Neural cell (in vitro differentiated cells): ENCODE data around the gene SUCLG2. TPM values are rescaled to one million over a fixed set of nuclear protein-coding genes. Genes with fewer than 3 reads are reported as not detected.

ENCODE experiments used
- H2AFZ ChIP-seq: fragments of 200-600, 300-800 bp; sonication (generic), shearing (Covaris generic); 2 replicates; pipeline ENCODE4 v1.6.0; 2014; ENCODE audit warnings: low read depth, mild to moderate bottlenecking, antibody characterized with exemption, low read length, moderate library complexity
- H3F3A ChIP-seq: fragments of 200-600 bp; shearing (Covaris generic); 2 replicates; pipeline ENCODE4 v1.6.1; 2016; ENCODE audit warnings: mild to moderate bottlenecking, moderate library complexity, mixed read lengths, antibody characterized with exemption, low read length; ENCODE audit not compliant: insufficient read depth, poor library complexity, severe bottlenecking
- H3K27ac ChIP-seq: fragments of 200-600, 300-800 bp; sonication (generic), shearing (Covaris generic); 2 replicates; pipeline ENCODE4 v1.5.1; 2014; ENCODE audit warnings: mild to moderate bottlenecking, low read length, moderate library complexity
- H3K27me3 ChIP-seq: fragments of 300-800, 200-600 bp; sonication (generic), shearing (Covaris generic); 2 replicates; pipeline ENCODE4 v1.6.0; 2014; ENCODE audit warnings: mild to moderate bottlenecking, low read depth, low read length, moderate library complexity; ENCODE audit not compliant: insufficient read depth
- H3K36me3 ChIP-seq: fragments of 300-800, 200-600 bp; sonication (generic), shearing (Covaris generic); 2 replicates; pipeline ENCODE4 v1.5.1; 2014; ENCODE audit warnings: mild to moderate bottlenecking, antibody characterized with exemption, low read length, moderate library complexity; ENCODE audit not compliant: insufficient read depth
- H3K4me2 ChIP-seq: fragments of 300-800, 200-600 bp; sonication (generic), shearing (Covaris generic); 2 replicates; pipeline ENCODE4 v1.6.0; 2014; ENCODE audit warnings: mild to moderate bottlenecking, low read length
- H3K4me3 ChIP-seq: fragments of 300-800, 200-600 bp; sonication (generic), shearing (Covaris generic); 2 replicates; pipeline ENCODE4 v1.5.1; 2014; ENCODE audit warnings: mild to moderate bottlenecking, low read length, moderate library complexity
- H3K79me2 ChIP-seq: fragments of 200-600 bp; shearing (Covaris generic); replicated peaks from 2 replicates; pipeline ENCODE4 v1.6.0; 2014; ENCODE audit warnings: mild to moderate bottlenecking, low read length, moderate library complexity; ENCODE audit not compliant: insufficient read depth
- H3K9ac ChIP-seq: fragments of 300-800, 200-600 bp; sonication (generic), shearing (Covaris generic); 2 replicates; pipeline ENCODE4 v1.6.1; 2016; ENCODE audit warnings: mild to moderate bottlenecking, low read length, mixed read lengths
- H3K9me2 ChIP-seq: fragments of 200-600 bp; shearing (Covaris generic); 2 replicates; pipeline ENCODE4 v1.6.1; 2016; ENCODE audit warnings: mild to moderate bottlenecking, low read length, mixed read lengths; ENCODE audit not compliant: insufficient read depth
- H3K9me3 ChIP-seq: fragments of 200-600, 300-800 bp; sonication (generic), shearing (Covaris generic); 2 replicates; pipeline ENCODE4 v1.6.1; 2016; ENCODE audit warnings: mild to moderate bottlenecking, mixed run types, low read length, moderate library complexity, mixed read lengths
- H4K20me1 ChIP-seq: fragments of 200-600 bp; shearing (Covaris generic); 2 replicates; pipeline ENCODE4 v1.6.1; 2016; ENCODE audit warnings: mild to moderate bottlenecking, mixed run types; ENCODE audit not compliant: insufficient read depth
- EP300 ChIP-seq: fragments of 450-650 bp; conservative IDR thresholded peaks from 2 replicates; pipeline ENCODE4 v1.6.1; 2014; ENCODE audit warnings: antibody characterized with exemption, mild to moderate bottlenecking, moderate library complexity; ENCODE audit not compliant: poor library complexity, severe bottlenecking
- EZH2 ChIP-seq: fragments of 200-600, 300-800 bp; shearing (Covaris generic), sonication (generic); IDR thresholded peaks from 2 replicates; pipeline ENCODE4 v1.6.1; 2014; ENCODE audit warnings: antibody characterized with exemption, low read length, borderline replicate concordance, mild to moderate bottlenecking; ENCODE audit not compliant: insufficient read depth, poor library complexity, severe bottlenecking
- MXI1 ChIP-seq: fragments of 450-650 bp; conservative IDR thresholded peaks from 2 replicates; pipeline ENCODE4 v1.6.1; 2014; ENCODE audit warnings: antibody characterized with exemption, mild to moderate bottlenecking; ENCODE audit not compliant: poor library complexity, severe bottlenecking
- POLR2AphosphoS5 ChIP-seq: IDR thresholded peaks from 2 replicates; pipeline ENCODE4 v1.6.1; 2012
- RAD21 ChIP-seq: fragments of 450-650 bp; conservative IDR thresholded peaks from 2 replicates; pipeline ENCODE4 v1.6.1; 2014; ENCODE audit warnings: antibody characterized with exemption, mild to moderate bottlenecking, moderate library complexity
- SMC3 ChIP-seq: fragments of 450-650 bp; conservative IDR thresholded peaks from 2 replicates; pipeline ENCODE4 v1.6.1; 2014; ENCODE audit warnings: antibody characterized with exemption, mild to moderate bottlenecking, moderate library complexity; ENCODE audit not compliant: poor library complexity
- TAF1 ChIP-seq: IDR thresholded peaks from 2 replicates; pipeline ENCODE4 v1.6.1; 2012; ENCODE audit warnings: low read depth
- polyA plus RNA-seq: library from polyadenylated mRNA; depleted of rRNA; stranded (reverse); fragments of >200 nt; gene quantifications from 2 replicates; pipeline ENCODE4 v1.2.3, GENCODE V29; 2014
- TF ChIP-seq, protein P1 (sequence below): IDR thresholded peaks from 2 replicates; pipeline ENCODE4 v1.6.1; 2012; ENCODE audit warnings: borderline replicate concordance
- TF ChIP-seq, protein P2 (sequence below): fragments of 450-650 bp; IDR thresholded peaks from 2 replicates; pipeline ENCODE4 v1.5.1; 2014; ENCODE audit warnings: antibody characterized with exemption, mild to moderate bottlenecking, moderate library complexity; ENCODE audit not compliant: poor library complexity, severe bottlenecking

SUCLG2 gene
- polyA plus RNA-seq, 1 donor from 2014 or later: 0.15 TPM

DNA sequence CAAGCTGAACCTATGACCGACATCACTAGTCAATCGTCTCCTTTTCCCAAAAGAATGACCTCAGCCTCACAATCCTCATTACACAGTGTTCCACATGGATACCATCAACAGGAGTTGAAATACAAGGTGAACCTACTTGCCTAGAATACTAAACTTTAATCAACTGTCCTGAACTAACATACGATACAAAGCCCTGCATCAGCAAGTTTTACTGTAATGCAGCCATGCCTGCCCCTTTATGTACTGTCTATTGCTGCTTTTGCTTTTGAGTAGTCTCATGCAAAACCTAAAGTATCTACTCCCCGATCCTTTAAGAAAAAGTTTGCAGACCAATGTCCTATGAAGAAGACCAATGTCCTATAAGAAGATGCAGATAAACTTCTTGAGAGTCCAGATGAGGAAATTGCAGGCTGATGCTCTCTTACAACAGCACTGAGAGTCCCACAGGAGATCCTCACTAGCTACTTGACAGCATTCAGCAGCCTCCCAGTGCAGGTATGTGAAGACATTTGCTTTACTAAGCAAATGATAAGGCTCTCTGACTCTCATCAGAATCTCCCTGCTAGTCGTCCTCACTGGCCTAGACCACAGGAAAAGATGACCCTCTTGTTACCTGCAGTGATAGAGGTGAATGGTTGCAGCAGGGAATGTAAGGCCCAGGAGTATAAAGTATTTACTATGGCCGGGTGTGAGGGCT lies 23.6 kb downstream of the SUCLG2 start:
- H3K36me3 ChIP-seq: no peaks in the 10 kb centered on the region
- no peaks in the 10 kb centered on the region for H3F3A ChIP-seq
- H3K9me2 ChIP-seq: no peaks in the 10 kb centered on the region
- no peaks in the 10 kb centered on the region for H3K9me3 ChIP-seq
- no peaks in the 10 kb centered on the region for H3K27me3 ChIP-seq
- no peaks in the 10 kb centered on the region for H4K20me1 ChIP-seq
- H3K27ac ChIP-seq: no peak overlapping the region
- H3K79me2 ChIP-seq: no peaks in the 10 kb centered on the region
- H2AFZ ChIP-seq: no peak overlapping the region
- H3K4me2 ChIP-seq: no peak overlapping the region
- H3K4me3 ChIP-seq: no peak overlapping the region
- no peak overlapping the region for H3K9ac ChIP-seq
- TF ChIP-seq MXI1: no peak
- TF ChIP-seq TAF1: no peak
- no peak for TF ChIP-seq EP300
- TF ChIP-seq RAD21: no peak
- no peak for TF ChIP-seq SMC3
- TF ChIP-seq, protein P1, sequence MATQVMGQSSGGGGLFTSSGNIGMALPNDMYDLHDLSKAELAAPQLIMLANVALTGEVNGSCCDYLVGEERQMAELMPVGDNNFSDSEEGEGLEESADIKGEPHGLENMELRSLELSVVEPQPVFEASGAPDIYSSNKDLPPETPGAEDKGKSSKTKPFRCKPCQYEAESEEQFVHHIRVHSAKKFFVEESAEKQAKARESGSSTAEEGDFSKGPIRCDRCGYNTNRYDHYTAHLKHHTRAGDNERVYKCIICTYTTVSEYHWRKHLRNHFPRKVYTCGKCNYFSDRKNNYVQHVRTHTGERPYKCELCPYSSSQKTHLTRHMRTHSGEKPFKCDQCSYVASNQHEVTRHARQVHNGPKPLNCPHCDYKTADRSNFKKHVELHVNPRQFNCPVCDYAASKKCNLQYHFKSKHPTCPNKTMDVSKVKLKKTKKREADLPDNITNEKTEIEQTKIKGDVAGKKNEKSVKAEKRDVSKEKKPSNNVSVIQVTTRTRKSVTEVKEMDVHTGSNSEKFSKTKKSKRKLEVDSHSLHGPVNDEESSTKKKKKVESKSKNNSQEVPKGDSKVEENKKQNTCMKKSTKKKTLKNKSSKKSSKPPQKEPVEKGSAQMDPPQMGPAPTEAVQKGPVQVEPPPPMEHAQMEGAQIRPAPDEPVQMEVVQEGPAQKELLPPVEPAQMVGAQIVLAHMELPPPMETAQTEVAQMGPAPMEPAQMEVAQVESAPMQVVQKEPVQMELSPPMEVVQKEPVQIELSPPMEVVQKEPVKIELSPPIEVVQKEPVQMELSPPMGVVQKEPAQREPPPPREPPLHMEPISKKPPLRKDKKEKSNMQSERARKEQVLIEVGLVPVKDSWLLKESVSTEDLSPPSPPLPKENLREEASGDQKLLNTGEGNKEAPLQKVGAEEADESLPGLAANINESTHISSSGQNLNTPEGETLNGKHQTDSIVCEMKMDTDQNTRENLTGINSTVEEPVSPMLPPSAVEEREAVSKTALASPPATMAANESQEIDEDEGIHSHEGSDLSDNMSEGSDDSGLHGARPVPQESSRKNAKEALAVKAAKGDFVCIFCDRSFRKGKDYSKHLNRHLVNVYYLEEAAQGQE: no peak
- TF ChIP-seq, protein P2, sequence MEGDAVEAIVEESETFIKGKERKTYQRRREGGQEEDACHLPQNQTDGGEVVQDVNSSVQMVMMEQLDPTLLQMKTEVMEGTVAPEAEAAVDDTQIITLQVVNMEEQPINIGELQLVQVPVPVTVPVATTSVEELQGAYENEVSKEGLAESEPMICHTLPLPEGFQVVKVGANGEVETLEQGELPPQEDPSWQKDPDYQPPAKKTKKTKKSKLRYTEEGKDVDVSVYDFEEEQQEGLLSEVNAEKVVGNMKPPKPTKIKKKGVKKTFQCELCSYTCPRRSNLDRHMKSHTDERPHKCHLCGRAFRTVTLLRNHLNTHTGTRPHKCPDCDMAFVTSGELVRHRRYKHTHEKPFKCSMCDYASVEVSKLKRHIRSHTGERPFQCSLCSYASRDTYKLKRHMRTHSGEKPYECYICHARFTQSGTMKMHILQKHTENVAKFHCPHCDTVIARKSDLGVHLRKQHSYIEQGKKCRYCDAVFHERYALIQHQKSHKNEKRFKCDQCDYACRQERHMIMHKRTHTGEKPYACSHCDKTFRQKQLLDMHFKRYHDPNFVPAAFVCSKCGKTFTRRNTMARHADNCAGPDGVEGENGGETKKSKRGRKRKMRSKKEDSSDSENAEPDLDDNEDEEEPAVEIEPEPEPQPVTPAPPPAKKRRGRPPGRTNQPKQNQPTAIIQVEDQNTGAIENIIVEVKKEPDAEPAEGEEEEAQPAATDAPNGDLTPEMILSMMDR: no peak
- TF ChIP-seq POLR2AphosphoS5: no peak
- TF ChIP-seq EZH2: no peak

DNA sequence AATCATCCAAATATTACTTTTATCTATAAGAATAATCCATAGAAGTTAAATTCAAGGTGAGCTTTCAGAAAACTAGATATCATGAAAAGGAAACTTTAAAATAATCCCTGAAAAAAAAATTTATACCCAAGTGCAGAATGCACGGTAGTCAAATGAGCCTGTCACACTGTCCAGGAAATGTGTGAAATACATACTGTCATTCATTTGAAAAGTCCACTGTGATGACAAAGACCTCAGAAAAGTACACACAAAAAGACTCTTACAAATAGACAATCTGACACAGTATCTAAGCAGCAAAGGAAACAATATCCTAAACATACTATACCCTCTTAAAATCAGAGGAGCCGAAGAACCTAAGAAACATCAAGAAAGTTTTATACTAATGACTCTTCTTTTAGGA lies 29.7 kb downstream of the SUCLG2 start:
- H3K4me3 ChIP-seq: no peak overlapping the region
- H3K36me3 ChIP-seq: no peaks in the 10 kb centered on the region
- H4K20me1 ChIP-seq: no peaks in the 10 kb centered on the region
- H3K79me2 ChIP-seq: no peaks in the 10 kb centered on the region
- H3K4me2 ChIP-seq: no peak overlapping the region
- no peaks in the 10 kb centered on the region for H3F3A ChIP-seq
- no peak overlapping the region for H3K27ac ChIP-seq
- TF ChIP-seq, protein P2: no peak
- no peak for TF ChIP-seq POLR2AphosphoS5
- TF ChIP-seq MXI1: no peak
- no peak for TF ChIP-seq EZH2
- TF ChIP-seq, protein P1: no peak
- TF ChIP-seq SMC3: no peak
- TF ChIP-seq EP300: no peak
- no peak for TF ChIP-seq RAD21
- no peak for TF ChIP-seq TAF1
- H3K9me3 ChIP-seq: no peaks in the 10 kb centered on the region
- H3K27me3 ChIP-seq: no peaks in the 10 kb centered on the region
- H3K9ac ChIP-seq: no peak overlapping the region
- H3K9me2 ChIP-seq: no peaks in the 10 kb centered on the region
- no peak overlapping the region for H2AFZ ChIP-seq
